ENCODE measurements around the gene CNKSR3. TPM values are rescaled to one million over a fixed set of nuclear protein-coding genes. Genes with fewer than 3 reads are reported as not detected.

The CNKSR3 gene
- total RNA-seq, 1 donor from 2014 or later, result 9.5 TPM

GRCh38 chr6:154496793-154497517 lies 13.5 kb downstream of the CNKSR3 start:
- no peak for TF ChIP-seq CTCF (IDR thresholded peaks at IDR 0.05)
- no peaks in the 10 kb centered on the region for H3K9me3 ChIP-seq
- H3K27me3 ChIP-seq (ENCODE audit: low read depth), result no peaks in the 10 kb centered on the region
- H3K4me3 ChIP-seq, result no peak overlapping the region
- H3K36me3 ChIP-seq, result no peaks in the 10 kb centered on the region
- DNase-seq (no peak), ATAC-seq (no peak)
- H3K4me1 ChIP-seq, result no peaks in the 10 kb centered on the region
- intact Hi-C loops (cut with DNase I), result no loop called here
- H3K27ac ChIP-seq, result no peak overlapping the region

GRCh38 chr6:154496186-154496585 lies 14.3 kb downstream of the CNKSR3 start:
- no peak for TF ChIP-seq CTCF (IDR thresholded peaks at IDR 0.05)
- ATAC-seq (no peak), DNase-seq (no peak)
- Histone ChIP-seq H3K9me3 (no peaks in the 10 kb centered on the region), H3K4me3 (no peak overlapping the region), H3K36me3 (no peaks in the 10 kb centered on the region), H3K4me1 (no peaks in the 10 kb centered on the region), H3K27me3 (ENCODE audit: low read depth) (no peaks in the 10 kb centered on the region), H3K27ac (no peak overlapping the region)
- intact Hi-C loops (cut with DNase I), result no loop called here

- Histone ChIP-seq H3K27ac (no peak overlapping the region), H3K9me3 (no peaks in the 10 kb centered on the region), H3K36me3 (no peaks in the 10 kb centered on the region), H3K27me3 (ENCODE audit: low read depth) (no peaks in the 10 kb centered on the region), H3K4me3 (no peak overlapping the region), H3K4me1 (no peaks in the 10 kb centered on the region)
- DNase-seq, result no peak
- intact Hi-C loops (cut with DNase I), result no loop called here
- no peak for TF ChIP-seq CTCF (IDR thresholded peaks at IDR 0.05)
- ATAC-seq, result peak in 1 of 2 donors; percentile 23
Observed at GRCh38 chr6:154494592-154495311, 15.7 kb downstream of the CNKSR3 start.

GRCh38 chr6:154491567-154492470 lies 18.7 kb downstream of the CNKSR3 start:
- TF ChIP-seq CTCF (IDR thresholded peaks at IDR 0.05), result no peak
- no peaks in the 10 kb centered on the region for H3K27me3 ChIP-seq (ENCODE audit: low read depth)
- no peaks in the 10 kb centered on the region for H3K4me1 ChIP-seq
- intact Hi-C loops (cut with DNase I), result no loop called here
- H3K27ac ChIP-seq, result no peak overlapping the region
- no peak for DNase-seq
- ATAC-seq, result no peak
- no peaks in the 10 kb centered on the region for H3K36me3 ChIP-seq
- H3K4me3 ChIP-seq, result no peak overlapping the region
- no peaks in the 10 kb centered on the region for H3K9me3 ChIP-seq

GRCh38 chr6:154489822-154490221 lies 20.7 kb downstream of the CNKSR3 start:
- no peaks in the 10 kb centered on the region for H3K27me3 ChIP-seq (ENCODE audit: low read depth)
- intact Hi-C loops (cut with DNase I), result no loop called here
- TF ChIP-seq CTCF (IDR thresholded peaks at IDR 0.05), result no peak
- no peak for DNase-seq
- no peaks in the 10 kb centered on the region for H3K9me3 ChIP-seq
- no peaks in the 10 kb centered on the region for H3K36me3 ChIP-seq
- ATAC-seq, result no peak
- H3K4me3 ChIP-seq, result no peak overlapping the region
- H3K4me1 ChIP-seq, result peaks cover 10% of the 10 kb centered on the region
- no peak overlapping the region for H3K27ac ChIP-seq

Measured in lower lobe of right lung (tissue), 2 donors.